Gastrocnemius medialis (tissue), 4 donors: ENCODE results near the gene DDX10.

Experiments
- CTCF ChIP-seq, 5 experiments: fragments of 450-650 bp in 3 of 5; fragments of 200-600 bp in 2 of 5; sonication (generic) in 2 of 5; IDR thresholded peaks in 4 of 5; conservative IDR thresholded peaks in 1 of 5; 1 replicate in 4 of 5; 2 replicates in 1 of 5; pipeline ENCODE4 v1.5.1; 2016 to 2019; ENCODE audit warnings: antibody characterized with exemption in 5 of 5, mild to moderate bottlenecking in 3 of 5, moderate library complexity in 3 of 5
- POLR2A ChIP-seq, 2 donors: fragments of 450-650 bp; IDR thresholded peaks; one replicate each; pipeline ENCODE4 v1.6.1; 2017; ENCODE audit warnings: antibody characterized with exemption in 2 of 2, mild to moderate bottlenecking in 2 of 2, moderate library complexity in 2 of 2

- TF ChIP-seq CTCF (IDR thresholded peaks at IDR 0.05 in 4 of 5, conservative IDR thresholded peaks at IDR 0.05 in 1 of 5) = no peak
- TF ChIP-seq POLR2A (IDR thresholded peaks at IDR 0.05) = no peak
These were observed 154.1 kb downstream of the DDX10 start for GRCh38 chr11:108818971-108819370.
